ENCODE data around the gene GEMIN7.

The GEMIN7 gene

GRCh38 chr19:45133661-45134060 is 54.6 kb downstream of the GEMIN7 start:
- no peak for DNase-seq

GRCh38 chr19:45135176-45135885 is 56.3 kb downstream of the GEMIN7 start:
- no peak for DNase-seq

DNA sequence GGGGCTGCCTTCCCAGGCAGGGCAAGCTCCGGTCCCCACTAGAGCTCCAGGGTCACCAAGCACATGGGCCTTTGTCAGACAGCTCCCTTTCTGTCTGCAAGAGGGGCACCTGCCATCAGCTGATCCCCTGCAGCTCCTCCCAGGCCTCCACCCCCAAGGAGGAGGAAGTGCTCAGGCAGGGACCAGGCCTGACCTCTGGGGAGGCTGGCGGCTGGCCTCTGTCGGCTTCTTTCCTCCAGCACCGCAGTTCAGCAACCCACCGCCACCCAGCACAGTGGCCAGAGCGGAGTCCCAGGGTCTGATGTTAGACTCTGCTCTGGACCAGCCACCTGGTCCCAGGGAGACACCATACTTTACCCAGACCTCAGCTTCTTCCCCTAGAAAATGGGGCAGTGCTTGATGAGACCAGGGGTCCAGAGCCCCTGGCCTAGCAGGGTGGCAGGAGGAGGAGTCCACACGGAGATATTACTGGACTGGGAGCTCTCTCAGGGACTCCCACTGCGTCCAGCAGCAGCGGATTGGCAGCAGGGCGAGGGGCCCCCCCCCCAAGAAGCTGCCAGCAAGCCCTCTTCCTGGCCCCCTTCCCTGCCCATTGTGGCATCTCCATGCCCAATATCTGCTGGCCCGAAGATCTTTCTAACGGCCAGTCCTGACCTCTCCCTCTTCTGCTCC is 57.6 kb downstream of the GEMIN7 start:
- no peak for DNase-seq

GRCh38 chr19:45137179-45137761 is 58.2 kb downstream of the GEMIN7 start:
- no peak for DNase-seq

- DNase-seq: no peak
Observed at GRCh38 chr19:45138303-45138751, 59.3 kb downstream of the GEMIN7 start.

DNA sequence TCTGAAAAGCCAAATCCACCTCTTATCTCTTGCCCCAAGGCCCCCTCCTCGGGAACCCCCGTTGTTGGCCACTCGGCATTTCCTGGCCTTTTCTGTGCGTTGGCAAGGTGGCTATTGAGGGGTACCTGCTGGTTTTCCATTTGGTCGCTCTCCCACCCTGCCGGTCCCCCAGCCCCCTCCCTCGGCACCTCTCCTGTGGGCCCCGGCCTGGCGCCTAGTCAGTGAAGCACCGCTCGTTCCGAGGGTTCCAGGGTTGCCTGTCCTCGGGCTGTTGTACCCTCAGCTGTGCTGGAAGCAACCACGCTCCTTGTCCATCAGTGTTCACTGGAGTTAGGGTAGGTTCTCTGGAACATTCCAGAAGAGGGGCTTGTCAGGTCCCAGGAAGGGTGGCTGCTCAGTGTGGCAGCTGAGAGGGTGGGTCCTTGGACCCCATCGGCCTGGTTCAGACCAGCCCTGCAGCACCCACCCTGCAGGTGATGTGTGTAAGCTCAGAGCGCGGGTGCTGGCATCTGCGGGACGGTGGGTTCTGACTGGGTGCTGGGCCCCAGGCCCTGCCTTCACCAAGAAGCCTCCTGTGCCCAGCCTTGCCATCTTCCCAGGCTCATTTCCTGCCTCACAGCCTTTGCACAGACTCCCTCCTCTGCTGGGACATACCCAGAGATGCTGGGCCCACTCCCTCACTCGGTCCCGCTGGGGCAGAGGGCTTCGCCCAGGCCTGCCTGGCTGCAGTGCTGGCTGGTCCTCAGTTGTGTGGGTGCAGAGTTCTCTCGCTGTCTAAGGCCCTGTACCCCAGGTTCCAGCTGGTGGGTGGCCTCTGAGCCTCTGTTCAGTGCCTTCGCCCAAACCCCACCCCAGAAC is 60.5 kb downstream of the GEMIN7 start:
- DNase-seq: no peak

- DNase-seq: no peak
Observed at GRCh38 chr19:45140144-45140503, 61.1 kb downstream of the GEMIN7 start.

DNA sequence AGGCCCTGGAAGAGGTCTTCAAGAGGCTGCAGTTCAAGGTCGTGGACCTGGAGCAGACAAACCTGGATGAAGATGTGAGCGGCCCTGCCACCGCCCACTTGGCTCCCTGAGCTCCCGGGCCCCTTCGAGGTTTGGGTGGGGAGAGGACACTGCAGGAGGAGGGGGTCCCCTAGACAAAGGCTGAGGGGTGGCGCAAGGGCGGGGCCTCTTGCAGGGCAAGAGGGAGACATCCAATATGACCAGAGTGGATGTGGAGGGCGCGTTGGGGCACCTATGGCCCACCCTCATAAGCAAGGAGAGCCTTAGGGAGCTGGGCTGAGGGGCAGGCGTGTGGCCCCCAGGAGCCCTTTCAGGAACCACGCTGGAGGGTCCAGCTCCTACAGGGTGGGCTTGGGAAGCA is 61.5 kb downstream of the GEMIN7 start:
- no peak for DNase-seq
